NOMO-1 (cell line): ENCODE data around the gene CABLES2.

ENCODE experiments used
- DNase-seq, 2 experiments: peaks; one replicate each; lab custom pipeline; 2025; ENCODE audit not compliant: unreplicated experiment in 2 of 2; lab: John Stamatoyannopoulos, UW

CABLES2 gene

DNA sequence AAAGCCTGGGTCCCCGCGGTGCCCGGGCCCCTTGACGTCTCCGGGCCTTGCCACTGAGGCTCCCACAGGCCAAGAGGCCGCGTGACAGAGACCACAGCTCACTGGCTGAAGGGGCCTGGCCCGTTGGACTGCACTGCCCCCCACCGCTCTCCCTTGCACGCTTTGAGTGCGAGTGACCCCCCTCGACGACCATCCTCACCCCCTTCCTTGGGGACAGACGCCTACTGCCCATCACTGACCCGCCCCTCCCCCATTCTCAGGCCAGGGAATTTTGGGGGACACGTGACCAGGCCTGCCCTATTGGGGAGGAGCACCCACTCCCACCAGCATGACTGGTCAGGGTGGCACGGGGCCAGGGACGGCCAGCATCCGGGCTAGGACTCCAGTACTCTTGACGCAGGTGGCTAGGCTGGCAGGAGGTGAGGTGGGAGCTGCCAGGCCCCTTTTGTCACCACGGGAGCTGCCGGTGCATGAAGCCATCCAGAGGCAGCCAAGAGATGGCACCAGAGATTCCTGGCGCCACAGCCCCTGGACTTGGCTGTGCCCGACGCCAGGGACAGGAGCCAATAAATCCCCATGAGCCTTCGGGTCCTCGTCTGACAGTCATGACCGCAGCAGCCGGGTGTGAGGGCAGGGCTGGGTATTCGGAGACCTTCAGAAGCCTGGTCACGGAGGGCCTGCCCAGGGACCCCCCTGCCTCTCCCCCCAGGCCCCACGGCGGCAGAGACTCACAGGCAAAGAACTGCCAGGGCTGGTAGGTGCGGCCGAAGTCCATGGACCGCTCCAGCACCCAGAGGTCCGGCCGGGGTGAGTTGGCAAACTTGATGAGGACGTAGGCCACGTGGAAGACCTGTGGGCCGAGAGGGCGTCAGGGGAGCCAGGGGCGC is 54.4 kb downstream of the CABLES2 start:
- no peak for DNase-seq

DNA sequence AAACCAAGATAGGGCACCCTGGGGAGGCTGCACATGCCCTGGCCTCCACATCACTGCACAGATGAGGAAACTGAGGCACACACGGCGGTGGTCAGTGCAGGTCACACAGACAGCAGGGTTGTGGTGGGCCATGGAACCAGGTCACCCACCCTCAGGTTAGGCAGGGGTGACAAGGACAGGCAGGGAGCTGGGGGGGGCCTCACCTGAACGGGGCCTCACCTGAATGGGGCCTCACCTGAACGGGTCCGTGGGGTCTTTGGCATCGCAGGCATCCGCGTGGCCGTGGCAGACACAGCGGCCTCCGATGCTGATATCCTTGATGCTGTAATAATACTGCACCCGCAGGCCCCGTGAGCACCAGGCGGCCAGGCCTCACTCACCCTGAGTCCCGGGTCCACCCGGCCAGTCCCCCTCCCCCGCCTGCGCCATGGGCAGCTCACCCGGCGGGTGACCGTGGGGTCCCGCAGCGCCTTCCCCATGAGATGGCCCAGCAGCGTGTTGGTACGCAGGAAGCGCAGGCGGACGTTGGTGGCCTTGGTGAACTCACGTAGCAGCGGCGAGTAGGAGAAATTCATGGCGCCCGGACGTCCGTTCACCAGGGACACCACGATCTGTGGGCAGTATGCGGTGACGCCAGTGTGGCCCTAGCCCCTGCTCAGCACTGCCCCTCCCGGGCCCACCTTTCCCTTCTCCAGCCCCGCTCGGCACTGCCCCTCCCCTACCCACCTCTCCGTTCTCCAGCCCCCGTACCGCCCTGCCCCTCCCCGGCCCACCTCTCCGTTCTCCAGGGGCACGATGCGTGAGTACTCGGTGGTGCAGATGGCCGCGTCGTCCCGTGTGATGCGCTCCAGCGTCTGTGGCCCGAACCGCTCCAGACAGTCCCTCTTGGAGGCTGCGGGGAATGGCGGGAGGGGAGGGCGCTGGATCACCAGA is 55.4 kb downstream of the CABLES2 start:
- no peak for DNase-seq

DNA sequence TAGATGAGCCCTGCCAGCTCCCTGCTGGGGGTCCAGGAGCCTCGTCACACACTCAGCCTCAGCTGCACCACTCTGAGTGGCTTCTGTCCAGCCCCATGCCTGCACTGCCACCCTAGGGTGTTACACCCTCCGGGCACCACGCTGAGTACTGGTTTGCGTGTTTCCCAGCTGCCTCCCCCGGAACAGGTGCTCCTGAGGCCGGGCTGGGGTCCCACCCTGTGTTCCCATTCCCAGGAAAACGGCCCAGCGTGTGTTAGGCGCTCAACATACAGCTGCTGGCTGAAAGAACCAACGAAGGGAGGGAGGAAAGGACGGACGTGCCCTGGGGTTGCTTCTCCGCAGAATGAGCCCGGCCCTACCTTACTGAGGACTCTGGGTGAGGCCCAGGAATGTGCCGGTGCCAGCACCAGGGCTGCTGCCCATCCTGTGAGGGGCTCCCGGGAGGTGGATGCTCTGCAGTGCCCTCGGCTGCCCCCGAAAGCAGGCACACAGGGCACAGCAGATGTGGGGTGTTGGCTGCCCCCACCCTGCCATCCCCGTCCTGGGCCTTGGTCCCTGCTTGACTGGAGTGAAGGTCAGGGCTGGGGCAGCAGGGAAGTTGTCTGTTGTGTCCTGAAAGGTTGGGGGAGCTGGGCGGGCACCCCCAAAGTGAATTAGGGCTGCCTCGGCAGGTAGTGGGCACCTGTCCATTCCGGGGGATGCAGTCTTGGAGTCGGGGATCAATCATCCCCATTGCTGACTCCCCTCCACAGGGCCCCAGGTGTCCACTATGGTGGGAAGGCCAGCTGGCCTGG is 56.3 kb downstream of the CABLES2 start:
- DNase-seq: no peak

DNA sequence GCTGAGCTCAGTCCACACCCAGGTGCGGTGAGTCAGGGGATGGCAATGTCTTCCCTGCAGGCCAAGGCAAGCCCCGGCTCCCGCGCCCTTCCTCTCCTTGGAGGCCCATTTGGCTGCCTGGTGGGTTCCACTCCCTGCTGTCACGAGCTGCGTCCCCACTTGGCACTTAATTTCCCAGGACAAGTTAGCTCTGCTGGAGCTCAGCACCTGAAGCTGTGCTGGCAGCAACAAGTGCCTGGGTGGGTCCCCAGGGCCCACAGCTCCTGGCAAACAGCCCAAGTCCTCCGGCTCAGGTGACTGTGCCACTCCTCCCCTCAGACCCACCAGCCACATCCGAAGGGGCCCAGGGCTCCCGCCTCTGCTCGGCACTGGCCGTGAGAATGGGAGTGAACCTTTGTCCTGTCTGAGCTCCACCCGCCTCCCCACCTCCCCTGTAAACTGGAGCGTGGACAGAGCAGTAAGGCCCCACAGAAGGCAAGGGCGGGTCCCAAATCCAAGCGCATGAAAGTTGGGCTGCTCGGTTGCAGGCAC is 56.9 kb downstream of the CABLES2 start:
- no peak for DNase-seq

DNA sequence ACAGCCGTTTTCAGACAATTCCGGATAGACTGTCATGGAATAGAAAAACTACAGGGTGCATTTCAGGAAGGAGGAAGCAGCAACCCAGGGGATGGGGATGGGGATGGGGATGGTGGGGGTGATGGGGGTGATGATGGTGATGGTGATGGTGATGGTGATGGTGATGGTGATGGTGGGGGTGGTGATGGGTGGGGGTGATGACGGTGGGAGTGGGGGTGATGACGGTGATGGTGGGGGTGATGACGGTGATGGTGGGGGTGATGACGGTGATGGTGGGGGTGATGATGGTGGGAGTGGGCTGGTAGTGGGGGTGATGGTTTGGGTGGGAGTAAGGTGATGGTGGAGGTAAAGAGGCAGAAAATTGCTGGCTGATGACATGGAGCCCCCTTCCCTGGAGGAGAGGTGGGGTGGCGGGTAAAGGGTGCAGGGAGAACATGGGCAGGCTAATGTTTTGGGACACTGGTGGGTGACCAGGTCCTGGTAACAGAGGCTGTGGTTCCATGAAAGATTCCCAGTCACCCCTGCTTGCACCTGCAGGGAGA is 57.5 kb downstream of the CABLES2 start:
- no peak for DNase-seq

DNA sequence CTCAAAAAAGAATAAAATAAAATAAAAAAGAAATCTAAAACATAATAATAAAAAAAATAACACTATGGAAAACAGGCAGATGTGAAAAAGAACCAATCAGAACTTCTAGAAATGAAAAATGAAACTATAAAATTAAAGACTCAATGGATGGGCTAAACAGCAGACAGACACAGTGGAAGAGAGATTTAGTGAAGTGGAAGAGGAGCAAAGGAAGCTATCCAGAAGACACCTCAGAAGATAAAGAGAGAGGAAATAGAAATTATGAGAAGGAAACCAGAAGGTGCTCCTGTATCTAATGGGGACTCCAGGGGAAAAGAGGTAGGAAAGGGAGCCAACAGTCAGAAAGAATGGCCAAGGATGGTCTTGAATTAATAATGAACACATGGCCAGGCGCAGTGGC is 58.5 kb downstream of the CABLES2 start:
- DNase-seq: no peak

DNA sequence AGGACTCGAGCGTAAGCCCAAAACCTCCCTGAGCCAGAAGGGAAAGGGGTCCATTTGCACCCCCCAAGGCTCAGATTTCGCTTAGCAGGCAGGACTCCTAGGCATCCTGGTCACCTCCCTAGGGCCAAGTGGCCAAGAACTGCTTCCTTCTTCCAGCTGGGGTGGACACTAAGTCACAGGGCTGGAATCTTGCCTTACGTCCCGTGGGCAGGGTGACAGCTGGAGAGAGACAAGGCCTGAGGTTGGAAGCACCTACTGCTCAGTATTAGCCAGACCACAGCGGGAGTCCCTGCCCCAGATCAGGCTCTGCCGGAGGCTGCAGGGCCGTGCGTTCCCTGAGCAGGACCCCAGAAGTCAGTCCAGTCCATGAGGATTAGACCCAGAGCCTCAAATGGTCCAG is 59.6 kb downstream of the CABLES2 start:
- no peak for DNase-seq

DNA sequence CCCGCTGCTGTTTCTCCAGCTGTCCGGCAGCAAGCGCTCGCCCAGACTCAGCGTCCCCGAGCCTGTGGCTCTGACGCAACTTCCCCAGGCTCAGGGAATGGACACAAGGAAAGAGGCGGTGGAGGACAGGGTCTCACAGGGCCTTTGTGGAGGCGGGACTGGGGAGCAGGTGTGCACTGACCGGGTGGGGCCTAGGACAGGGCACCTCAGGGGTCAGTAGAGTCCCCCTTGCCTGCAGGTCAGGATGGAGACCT is 60.0 kb downstream of the CABLES2 start:
- no peak for DNase-seq

DNA sequence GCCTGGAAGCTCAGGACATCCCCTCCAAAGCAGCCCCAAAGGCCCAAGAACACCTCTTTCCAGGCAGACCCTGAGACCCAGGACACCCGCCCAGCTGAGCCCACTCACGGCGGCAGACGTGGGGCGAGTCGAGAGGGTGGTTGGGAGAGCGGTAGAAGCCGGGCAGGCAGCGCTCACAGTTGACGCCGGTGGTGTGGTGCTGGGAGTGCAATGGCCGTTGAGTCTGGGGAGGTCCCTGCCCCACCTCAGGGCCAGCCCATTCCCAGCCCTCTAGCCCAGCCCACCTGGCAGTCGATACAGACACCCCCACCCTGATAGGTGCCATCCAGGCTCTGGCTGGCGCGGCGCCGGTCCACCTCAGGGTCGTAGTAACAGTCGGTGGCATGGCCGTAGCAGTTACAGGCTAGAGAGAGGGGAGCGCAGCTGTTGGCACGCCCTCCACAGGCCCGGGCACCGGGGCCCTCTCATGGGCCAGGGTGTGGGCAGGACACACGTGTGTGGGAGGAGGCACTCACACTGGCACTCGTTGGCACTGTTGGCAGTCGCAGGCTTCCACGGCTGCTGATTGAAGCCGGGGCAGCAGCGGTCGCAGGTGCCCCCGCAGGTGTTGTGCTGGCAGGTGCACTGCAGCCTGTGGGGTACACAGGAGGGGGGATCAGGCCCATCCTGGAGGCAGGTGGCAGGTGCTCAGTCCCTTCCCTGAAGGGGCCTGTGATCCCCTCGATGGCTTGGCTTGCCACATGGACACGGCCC is 60.5 kb downstream of the CABLES2 start:
- no peak for DNase-seq

DNA sequence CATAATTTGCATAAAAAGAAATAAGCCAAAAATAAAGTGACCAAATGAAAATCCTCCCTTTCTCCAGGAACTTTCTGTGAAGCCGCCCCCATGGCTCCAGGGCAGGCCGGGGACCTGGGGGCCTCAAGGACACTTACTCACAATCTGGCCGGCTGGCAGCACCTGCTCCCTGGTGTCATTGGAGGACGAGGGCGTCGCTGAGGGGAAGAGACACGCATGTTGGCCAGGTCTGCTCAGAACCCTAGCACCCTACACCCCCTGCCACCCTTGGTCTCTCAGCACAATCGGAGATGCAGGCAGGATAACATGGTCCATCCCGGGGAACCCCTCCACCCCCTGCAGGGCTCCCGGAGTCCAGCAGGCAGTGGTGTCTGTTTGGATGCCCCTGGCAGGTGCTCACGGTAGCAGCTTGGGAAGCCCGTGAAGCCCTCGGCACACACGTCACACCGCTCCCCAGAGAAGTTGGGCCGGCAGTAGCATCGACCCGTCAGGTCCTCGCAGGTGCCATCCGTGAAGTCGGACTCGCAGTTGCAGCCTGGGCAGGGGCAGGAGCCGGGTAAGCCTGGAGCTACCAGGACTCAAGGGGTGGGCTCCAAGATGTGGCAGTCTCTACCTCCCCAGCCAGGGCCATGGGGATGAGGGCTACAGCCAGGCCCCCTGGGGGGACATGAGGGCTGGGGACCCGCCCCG is 61.3 kb downstream of the CABLES2 start:
- no peak for DNase-seq

DNA sequence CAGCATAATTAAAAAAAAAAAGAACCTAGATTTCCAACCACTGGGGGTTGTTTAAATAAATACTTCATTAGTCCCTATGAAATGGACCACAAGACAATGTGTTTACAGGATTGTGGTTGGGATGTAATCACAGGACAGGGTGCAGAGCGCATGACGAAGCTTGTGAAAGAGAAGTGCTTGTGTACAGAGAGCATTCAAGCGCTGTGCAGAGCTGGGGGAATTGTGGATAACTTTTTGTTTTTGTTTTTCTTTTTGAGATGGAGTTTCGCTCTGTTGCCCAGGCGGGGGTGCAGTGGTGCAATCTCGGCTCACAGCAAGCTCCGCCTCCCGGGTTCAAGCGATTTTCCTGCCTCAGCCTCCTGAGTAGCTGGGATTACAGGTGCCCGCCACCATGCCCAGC is 62.3 kb downstream of the CABLES2 start:
- no peak for DNase-seq

DNA sequence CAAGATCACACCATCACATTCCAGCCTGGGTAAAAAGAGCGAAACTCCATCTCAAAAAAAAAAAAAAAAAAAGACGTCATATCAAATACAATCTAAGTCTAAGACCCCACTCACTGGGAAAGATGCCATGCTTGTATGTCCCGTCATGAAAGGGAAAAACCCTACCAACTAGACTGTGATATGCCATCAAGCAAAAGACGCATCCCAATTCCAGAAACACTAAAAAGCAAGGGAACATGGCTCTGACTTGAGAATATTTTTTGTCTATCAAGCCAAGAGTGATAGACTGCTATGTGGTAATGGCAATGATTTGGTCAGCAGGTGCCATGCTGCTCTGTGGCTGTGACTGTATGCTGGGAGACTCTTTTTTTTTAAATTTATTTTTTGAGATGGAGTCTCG is 63.0 kb downstream of the CABLES2 start:
- DNase-seq: no peak

DNA sequence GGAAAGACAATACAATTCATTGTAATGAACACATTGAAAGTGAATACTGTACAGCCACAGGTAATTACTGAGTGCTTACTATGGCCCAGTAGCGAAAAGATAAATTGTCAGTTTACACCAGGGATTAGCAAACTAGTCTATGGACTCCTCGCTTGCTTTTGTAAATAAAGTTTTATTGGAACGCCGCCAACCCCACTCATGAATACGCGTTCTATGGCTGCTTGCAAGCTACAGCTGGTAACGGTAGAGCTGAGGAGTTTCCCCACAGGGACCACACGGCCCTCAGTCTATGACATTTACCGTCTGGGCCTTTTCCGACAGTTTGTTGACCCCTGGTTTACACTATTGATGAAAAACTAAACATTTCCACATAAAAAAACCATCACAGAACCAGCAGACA is 64.2 kb downstream of the CABLES2 start:
- no peak for DNase-seq

DNA sequence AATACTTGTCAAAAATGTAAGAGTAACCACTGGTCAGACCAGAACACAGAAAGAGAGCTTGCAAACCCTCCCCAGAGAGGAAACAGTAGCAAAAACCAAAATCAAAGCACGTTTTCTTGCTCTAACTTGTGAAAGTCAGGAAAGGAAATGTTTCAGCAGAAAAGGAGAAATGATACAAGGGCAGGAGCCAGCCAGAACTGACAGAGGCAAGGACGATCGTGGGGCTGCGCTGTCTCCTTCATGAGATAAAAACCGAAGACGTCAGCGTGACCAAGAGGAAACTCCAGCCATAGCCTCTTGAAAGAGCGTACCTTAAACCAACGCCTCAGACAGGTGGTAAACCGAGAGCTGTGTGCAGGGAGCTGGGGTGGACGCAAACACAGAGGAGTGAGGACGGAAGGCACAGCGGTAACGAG is 67.4 kb downstream of the CABLES2 start:
- DNase-seq: peak; percentile 82 to 84
